ENCODE data around the gene DAP. TPM values are rescaled to one million over a fixed set of nuclear protein-coding genes. Genes with fewer than 3 reads are reported as not detected.

The DAP gene
- total and polyA plus RNA-seq, 2 of the 4 experiments (the other 2 are of a cell fraction): 49.6 to 189 TPM

DNA sequence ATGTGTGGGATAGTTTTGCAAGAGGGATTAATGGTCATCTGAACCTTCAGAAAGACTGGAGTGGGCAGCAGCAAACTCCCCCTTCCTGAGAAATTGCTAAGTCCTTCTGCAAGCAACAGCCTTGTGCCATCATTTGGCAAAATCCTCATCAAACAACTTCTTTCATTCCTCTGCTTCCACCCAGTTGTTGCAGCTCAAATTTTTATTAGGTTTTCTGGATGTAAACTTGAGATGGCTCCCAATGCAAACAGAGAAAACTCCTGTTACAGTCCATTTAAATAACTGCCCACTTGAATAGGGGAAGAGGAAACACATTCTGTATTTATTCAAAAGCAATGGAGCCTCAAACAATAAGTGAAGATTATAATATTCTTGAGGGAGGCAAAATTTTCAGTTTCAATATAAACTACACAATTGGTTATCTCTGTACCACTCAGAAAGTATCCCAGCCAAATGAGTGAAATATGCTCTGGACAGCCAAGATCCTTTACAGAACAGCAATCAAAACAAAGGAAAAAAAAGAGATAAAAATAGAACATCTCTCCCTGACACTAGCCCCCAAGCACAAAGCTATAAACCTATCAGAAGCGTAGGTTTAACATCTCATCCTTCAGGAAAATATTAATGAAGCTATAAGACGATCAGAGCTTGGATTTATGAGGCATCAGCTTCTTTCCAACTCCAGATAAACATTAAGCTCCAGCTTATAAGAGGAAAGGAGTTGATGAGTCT, 17.3 kb upstream of the DAP start:
- Histone ChIP-seq H3K4me2 (ENCODE audit: low read depth, low read length) (no peak overlapping the region; the same call in 1 of the 2 replicates), H3K27ac (ENCODE audit: insufficient read depth, low read length) (no peak overlapping the region), H3K79me1 (ENCODE audit: low read depth in 1 of 2, low read length in 2 of 2) (no peaks in the 10 kb centered on the region), H2BK20ac (ENCODE audit: low read depth, low read length) (no peak overlapping the region), H2AFZ (replicated peaks; ENCODE audit: low read length, poor library complexity) (no peak overlapping the region), H3K27me3 (ENCODE audit: control insufficient read depth, insufficient read depth, low read length) (no peaks in the 10 kb centered on the region), H2BK120ac (ENCODE audit: low read depth, low read length) (no peak overlapping the region), H3K9me1 (ENCODE audit: insufficient read depth, low read length) (peaks cover 3% of the 10 kb centered on the region; the same call in 1 of the 2 replicates), H3K36me3 (ENCODE audit: control insufficient read depth, insufficient read depth, low read length) (no peaks in the 10 kb centered on the region), H2AK9ac (replicated peaks; ENCODE audit: low read depth, low read length, poor library complexity) (no peak overlapping the region), H4K8ac (ENCODE audit: low read depth in 2 of 2, low read length in 2 of 2) (no peak overlapping the region), H3K9me3 (ENCODE audit: control insufficient read depth, insufficient read depth, low read length) (no peaks in the 10 kb centered on the region; the same call in 1 of the 2 replicates), H2BK15ac (ENCODE audit: low read depth, low read length) (no peak overlapping the region), H3K4me3 (ENCODE audit: insufficient read depth, low read depth, low read length) (no peak overlapping the region), H3K23ac (ENCODE audit: low read depth, low read length) (no peak overlapping the region), H3K9ac (ENCODE audit: low read depth, low read length) (no peak overlapping the region), H4K91ac (ENCODE audit: insufficient read depth, low read depth, low read length) (no peak overlapping the region), H3K4ac (ENCODE audit: low read depth, low read length) (no peak overlapping the region), H3K56ac (ENCODE audit: extremely low read depth, insufficient read depth, low read length) (no peak overlapping the region), H2AK5ac (ENCODE audit: low read depth, low read length) (no peak overlapping the region), H3K14ac (replicated peaks; ENCODE audit: low read depth, low read length) (no peak overlapping the region), H2BK5ac (ENCODE audit: low read depth, low read length, poor library complexity, severe bottlenecking) (no peak overlapping the region), H4K20me1 (ENCODE audit: insufficient read depth, low read length) (no peaks in the 10 kb centered on the region), H4K5ac (ENCODE audit: low read depth, low read length) (no peak overlapping the region), H3K18ac (ENCODE audit: low read depth, low read length) (no peak overlapping the region), H3K4me1 (ENCODE audit: control insufficient read depth, insufficient read depth, low read length) (peaks cover 1% of the 10 kb centered on the region; the same call in 1 of the 2 replicates)
- dilution Hi-C loops (cut with HindIII; ENCODE audit: low sequenced_read_pairs, unreplicated experiment) (no loop called here), in situ Hi-C loops (cut with MboI; ENCODE audit: low sequenced_read_pairs) (no loop called here), intact Hi-C loops (cut with micrococcal nuclease) (no loop called here)
- POLR2A ChIA-PET (ENCODE audit: unreplicated experiment): no interaction called here
- BruUV-seq (replicated peaks): no TSS peak
- no peak; the same call in 1 of the 2 replicates for ATAC-seq (ENCODE audit: low read depth)
- TF ChIP-seq FOS (IDR thresholded peaks at IDR 0.05; ENCODE audit: low read depth, low read length): no peak
- TF ChIP-seq, protein P1, sequence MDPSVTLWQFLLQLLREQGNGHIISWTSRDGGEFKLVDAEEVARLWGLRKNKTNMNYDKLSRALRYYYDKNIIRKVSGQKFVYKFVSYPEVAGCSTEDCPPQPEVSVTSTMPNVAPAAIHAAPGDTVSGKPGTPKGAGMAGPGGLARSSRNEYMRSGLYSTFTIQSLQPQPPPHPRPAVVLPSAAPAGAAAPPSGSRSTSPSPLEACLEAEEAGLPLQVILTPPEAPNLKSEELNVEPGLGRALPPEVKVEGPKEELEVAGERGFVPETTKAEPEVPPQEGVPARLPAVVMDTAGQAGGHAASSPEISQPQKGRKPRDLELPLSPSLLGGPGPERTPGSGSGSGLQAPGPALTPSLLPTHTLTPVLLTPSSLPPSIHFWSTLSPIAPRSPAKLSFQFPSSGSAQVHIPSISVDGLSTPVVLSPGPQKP (IDR thresholded peaks at IDR 0.05; ENCODE audit: borderline replicate concordance, low read depth, low read length): no peak
- no peak for TF ChIP-seq SMC3 (IDR thresholded peaks at IDR 0.05; ENCODE audit: low read depth, low read length)
- no peak for TF ChIP-seq RFX5 (IDR thresholded peaks at IDR 0.05; ENCODE audit: low read depth, low read length)
- no peak for TF ChIP-seq RAD21 (IDR thresholded peaks at IDR 0.05; ENCODE audit: low read length)
- TF ChIP-seq USF2 (IDR thresholded peaks at IDR 0.05; ENCODE audit: low read depth, low read length): no peak
- TF ChIP-seq MAZ (IDR thresholded peaks at IDR 0.05; ENCODE audit: borderline replicate concordance, low read depth, low read length): no peak
- no peak for TF ChIP-seq MAFK (IDR thresholded peaks at IDR 0.05; ENCODE audit: low read depth, low read length)
- TF ChIP-seq POLR2A (IDR thresholded peaks at IDR 0.05; ENCODE audit: low read depth, low read length): no peak
- TF ChIP-seq, protein P2, sequence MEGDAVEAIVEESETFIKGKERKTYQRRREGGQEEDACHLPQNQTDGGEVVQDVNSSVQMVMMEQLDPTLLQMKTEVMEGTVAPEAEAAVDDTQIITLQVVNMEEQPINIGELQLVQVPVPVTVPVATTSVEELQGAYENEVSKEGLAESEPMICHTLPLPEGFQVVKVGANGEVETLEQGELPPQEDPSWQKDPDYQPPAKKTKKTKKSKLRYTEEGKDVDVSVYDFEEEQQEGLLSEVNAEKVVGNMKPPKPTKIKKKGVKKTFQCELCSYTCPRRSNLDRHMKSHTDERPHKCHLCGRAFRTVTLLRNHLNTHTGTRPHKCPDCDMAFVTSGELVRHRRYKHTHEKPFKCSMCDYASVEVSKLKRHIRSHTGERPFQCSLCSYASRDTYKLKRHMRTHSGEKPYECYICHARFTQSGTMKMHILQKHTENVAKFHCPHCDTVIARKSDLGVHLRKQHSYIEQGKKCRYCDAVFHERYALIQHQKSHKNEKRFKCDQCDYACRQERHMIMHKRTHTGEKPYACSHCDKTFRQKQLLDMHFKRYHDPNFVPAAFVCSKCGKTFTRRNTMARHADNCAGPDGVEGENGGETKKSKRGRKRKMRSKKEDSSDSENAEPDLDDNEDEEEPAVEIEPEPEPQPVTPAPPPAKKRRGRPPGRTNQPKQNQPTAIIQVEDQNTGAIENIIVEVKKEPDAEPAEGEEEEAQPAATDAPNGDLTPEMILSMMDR (conservative IDR thresholded peaks at IDR 0.05; ENCODE audit: low read depth, low read length): no peak
- no peak for TF ChIP-seq NFE2L2 (IDR thresholded peaks at IDR 0.05; ENCODE audit: low read depth, low read length)
- TF ChIP-seq RCOR1 (IDR thresholded peaks at IDR 0.05; ENCODE audit: insufficient replicate concordance, low read length): no peak
- TF ChIP-seq BHLHE40 (IDR thresholded peaks at IDR 0.05; ENCODE audit: low read depth, low read length): no peak
- no peak for TF ChIP-seq CHD1 (IDR thresholded peaks at IDR 0.05; ENCODE audit: low read depth, low read length)
- TF ChIP-seq MXI1 (IDR thresholded peaks at IDR 0.05; ENCODE audit: borderline replicate concordance, low read depth, low read length): no peak
- no peak for TF ChIP-seq CEBPB (IDR thresholded peaks at IDR 0.05; ENCODE audit: low read depth, low read length)
- no CpG with 5 or more reads among the region's 2 CpGs for WGBS, 2 experiments (ENCODE audit: extremely low coverage in 2 of 2, insufficient read length in 1 of 2)
- no peak for DNase-seq
- CTCF ChIA-PET: no interaction called here
